GM21447 (cell line): ENCODE measurements around the gene SLC35E3.
"Not testable (repeated sequence)": the region's sequence is repeated elsewhere in the genome, so short reads cannot be mapped to it uniquely, and the experiment has no call there.

ENCODE experiments used
- ATAC-seq: cut with Tn5 transposase; IDR thresholded peaks from one replicate; pipeline ENCODE4 v1.9.1; 2021; ENCODE audit not compliant: unreplicated experiment

SLC35E3 gene

GRCh38 chr12:68811573-68811972 lies 65.6 kb downstream of the SLC35E3 start:
- not testable (repeated sequence) for ATAC-seq

DNA sequence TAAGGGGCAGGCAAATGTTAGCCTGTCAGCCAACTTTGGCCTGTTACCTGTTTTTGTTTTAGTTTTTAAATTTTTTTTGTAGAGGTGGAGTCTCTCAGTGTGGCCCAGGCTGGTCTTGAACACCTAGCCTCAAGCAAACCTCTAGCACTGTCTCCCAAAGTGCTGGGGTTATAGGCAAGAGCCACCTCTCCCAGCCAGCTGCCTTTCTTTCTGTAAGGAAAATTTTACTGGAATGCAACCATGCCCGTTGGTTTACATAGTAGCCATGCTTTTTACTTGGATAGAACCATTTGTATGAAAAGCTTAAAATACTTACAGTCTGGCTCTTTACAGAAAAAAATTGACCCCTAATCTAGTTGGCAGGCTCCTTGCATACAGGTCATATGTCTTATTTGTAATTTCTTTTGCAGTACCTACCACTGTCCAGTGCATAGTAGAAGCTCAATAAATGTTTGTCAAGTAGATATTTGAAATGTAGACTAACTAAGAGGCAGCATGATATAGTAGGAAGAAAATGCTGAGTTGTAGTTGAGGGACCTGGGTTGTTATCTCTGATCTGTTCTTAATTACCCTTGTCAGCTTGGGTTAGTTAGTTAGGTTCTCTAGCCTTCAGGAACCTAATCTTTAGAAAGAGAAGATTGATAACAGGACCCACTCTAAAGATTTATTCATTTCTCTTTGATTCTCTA lies 66.7 kb downstream of the SLC35E3 start:
- no peak for ATAC-seq

GRCh38 chr12:68813242-68813593 lies 67.2 kb downstream of the SLC35E3 start:
- ATAC-seq, result no peak

DNA sequence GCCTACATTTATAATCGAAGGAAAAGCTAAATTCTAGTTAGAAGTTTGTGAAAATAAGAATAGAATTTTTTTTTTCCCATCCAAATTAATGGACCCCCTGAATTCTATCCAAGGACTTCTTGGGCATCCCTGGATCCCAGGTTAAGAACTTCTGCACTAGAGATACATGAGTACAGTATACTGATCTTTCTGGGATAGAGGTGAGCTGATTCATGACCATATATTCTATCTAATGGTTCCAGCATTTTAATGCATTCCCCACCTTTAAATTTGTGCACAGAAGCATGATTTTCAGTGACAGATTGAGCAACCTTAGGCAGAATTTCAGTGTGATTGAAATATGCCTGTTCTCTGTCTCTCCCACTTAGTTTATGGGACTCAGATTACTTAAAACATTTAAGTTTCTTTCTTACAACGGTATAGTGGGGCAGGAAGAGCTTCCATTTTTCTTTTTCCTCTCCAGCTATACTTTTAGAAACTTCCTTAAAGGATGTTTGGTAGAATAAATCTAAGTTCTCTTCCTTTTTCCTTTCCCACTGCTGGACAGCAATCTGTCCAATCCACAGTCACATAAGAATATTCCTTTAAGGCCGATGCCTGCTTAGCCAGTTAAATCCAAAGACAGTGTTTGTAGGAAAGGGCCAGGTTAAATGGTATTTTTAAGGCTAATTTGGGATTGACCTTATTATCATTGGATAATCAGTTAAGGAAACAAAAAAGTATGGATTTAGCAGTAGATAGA lies 68.7 kb downstream of the SLC35E3 start:
- ATAC-seq, result no peak

DNA sequence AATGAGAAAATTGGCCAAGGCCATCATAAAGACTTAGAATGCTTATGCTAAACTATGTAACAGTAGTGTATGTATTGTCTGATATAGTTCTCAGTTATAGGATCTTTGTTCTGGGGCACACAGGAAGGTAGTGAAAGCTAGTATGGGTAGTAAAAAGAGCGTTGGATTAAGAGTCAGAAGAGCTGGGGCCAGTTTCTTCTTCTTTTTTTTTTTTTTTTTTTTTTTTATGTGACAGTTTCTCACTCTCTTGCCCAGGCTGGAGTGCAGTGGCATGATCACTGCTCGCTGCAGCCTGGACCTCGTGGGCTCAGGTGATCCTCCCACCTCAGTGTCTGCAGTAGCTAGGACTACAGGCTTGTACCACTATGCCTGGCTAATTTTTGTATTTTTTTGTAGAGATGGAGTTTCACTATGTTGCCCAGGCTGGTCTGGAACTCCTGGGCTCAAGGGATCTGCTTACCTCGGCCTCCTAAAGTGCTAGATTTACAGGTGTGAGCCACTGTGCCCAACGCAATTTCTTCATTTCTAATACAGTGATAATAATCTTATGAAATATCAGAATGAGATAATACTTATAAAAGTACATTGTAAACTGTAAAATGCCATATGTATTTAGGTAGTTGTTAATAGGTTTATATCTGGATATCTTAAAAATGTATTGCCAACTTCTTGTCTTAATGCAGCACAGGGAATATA lies 69.4 kb downstream of the SLC35E3 start:
- ATAC-seq, result no peak

GRCh38 chr12:68815928-68816800 lies 70.2 kb downstream of the SLC35E3 start:
- no peak for ATAC-seq

DNA sequence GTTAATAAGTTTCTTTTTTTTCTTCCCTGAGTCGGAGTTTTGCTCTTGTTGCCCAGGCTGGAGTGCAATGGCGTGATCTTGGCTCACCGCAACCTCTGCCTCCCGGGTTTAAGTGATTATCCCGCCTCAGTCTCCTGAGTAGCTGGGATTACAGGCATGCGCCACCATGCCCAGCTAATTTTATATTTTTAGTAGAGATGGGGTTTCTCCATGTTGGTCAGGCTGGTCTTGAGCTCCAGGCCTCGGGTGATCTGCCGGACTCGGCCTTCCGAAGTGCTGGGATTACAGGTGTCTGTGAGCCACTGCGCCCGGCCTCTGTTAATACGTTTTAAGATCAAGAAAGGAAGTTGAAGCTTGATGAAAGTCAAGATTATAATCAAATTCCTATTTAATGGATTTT lies 73.5 kb downstream of the SLC35E3 start:
- not testable (repeated sequence) for ATAC-seq

- no peak for ATAC-seq
Measured at GRCh38 chr12:68821357-68822188, 75.6 kb downstream of the SLC35E3 start.

GRCh38 chr12:68823696-68824095 lies 77.7 kb downstream of the SLC35E3 start:
- ATAC-seq, result no peak

- no peak for ATAC-seq
Measured at GRCh38 chr12:68824131-68824530, 78.2 kb downstream of the SLC35E3 start.

DNA sequence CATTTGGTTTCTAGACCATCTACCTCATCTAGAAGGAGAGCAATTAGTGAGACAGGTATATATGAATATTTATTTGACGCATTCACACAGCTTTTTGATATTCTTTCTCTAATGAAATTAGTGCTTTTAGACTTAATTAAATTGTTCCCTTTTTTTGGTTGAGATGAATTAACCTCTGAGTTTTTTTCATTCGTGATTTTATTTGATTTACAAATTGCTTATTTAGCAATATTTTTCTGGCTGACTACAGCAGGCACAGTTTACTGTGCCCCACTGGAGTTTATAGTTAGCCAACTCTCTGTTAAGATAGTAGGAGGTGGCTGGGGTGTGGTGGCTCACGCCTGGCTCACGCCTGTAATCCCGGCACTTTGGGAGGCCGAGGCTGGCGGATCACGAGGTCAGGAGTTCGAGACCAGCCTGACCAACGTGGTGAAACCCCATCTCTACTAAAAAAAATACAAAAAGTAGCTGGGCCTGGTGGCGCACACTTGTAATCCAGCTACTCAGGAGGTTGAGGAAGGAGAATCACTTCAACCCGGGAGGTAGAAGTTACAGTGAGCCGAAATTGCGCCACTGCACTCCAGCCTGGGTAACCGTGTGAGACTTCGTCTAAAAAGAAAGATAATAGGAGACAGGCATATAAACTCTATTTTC lies 78.7 kb downstream of the SLC35E3 start:
- no peak for ATAC-seq

GRCh38 chr12:68825569-68826217 lies 79.7 kb downstream of the SLC35E3 start:
- ATAC-seq, result no peak

DNA sequence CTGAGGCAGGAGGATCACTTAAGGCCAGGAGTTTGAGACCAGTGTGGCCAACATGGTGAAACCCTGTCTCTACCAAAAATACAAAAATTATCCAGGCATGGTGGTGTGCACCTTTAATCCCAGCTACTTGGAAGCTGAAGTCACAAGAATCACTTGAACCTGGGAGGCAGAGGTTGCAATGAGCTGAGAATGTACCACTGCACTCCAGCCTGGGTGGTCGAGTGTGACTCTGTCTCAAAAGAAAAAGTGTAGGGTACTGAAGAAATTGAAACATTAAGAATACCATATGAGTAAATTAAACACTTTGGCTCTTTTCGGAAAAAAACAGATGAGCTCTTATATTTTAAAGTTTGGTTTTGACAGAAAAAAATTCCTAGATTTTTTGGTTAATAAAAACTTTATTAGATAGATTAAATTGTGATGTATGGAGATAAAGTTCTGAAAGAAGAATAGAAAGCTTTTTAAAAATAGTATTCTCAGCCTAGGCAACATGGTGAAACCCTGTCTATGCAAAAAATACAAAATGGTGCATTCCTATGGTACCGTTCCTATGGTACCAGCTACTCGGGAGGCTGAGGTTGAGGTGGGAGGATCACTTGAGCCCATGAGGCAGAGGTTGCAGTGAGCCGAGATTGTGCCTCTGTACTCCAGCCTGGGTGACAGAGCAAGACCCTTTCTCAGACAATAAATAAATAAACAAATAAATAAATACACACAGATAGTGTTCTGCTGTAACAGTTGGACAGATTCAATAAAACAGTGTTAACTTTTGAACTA lies 82.1 kb downstream of the SLC35E3 start:
- no peak for ATAC-seq

DNA sequence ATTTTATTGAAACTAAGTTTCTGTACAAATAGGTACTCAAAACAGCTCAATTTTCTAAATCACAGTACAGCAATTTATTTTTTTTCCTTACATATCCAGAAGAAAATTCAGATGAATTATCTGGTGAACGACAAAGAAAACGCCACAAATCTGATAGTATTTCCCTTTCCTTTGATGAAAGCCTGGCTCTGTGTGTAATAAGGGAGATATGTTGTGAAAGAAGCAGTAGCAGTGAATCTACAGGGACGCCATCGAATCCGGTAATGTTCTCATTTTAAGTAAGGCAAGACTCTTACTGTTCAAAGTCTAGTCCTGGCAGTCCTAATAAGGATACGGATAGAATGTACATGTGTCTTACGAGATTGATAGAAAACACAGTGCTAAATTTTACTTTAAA lies 82.7 kb downstream of the SLC35E3 start:
- no peak for ATAC-seq
